Measurements from ENCODE around the gene COG2. TPM values are rescaled to one million over a fixed set of nuclear protein-coding genes. Genes with fewer than 3 reads are reported as not detected.

Gene COG2, protein sequence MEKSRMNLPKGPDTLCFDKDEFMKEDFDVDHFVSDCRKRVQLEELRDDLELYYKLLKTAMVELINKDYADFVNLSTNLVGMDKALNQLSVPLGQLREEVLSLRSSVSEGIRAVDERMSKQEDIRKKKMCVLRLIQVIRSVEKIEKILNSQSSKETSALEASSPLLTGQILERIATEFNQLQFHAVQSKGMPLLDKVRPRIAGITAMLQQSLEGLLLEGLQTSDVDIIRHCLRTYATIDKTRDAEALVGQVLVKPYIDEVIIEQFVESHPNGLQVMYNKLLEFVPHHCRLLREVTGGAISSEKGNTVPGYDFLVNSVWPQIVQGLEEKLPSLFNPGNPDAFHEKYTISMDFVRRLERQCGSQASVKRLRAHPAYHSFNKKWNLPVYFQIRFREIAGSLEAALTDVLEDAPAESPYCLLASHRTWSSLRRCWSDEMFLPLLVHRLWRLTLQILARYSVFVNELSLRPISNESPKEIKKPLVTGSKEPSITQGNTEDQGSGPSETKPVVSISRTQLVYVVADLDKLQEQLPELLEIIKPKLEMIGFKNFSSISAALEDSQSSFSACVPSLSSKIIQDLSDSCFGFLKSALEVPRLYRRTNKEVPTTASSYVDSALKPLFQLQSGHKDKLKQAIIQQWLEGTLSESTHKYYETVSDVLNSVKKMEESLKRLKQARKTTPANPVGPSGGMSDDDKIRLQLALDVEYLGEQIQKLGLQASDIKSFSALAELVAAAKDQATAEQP
- 10 to 100 TPM; 23.5 to 33.6 (median 26.0) TPM for total RNA-seq

- H3K27ac ChIP-seq, result peak within 1 kb of the TSS; percentile 37 to 86 (median 84)
Measured at GRCh38 chr1:230642263-230642959, at the start of gene COG2. Gene COG2 (plus strand): TSS chr1:230642481. CDS start chr1:230642607, 126 bp downstream.

DNA sequence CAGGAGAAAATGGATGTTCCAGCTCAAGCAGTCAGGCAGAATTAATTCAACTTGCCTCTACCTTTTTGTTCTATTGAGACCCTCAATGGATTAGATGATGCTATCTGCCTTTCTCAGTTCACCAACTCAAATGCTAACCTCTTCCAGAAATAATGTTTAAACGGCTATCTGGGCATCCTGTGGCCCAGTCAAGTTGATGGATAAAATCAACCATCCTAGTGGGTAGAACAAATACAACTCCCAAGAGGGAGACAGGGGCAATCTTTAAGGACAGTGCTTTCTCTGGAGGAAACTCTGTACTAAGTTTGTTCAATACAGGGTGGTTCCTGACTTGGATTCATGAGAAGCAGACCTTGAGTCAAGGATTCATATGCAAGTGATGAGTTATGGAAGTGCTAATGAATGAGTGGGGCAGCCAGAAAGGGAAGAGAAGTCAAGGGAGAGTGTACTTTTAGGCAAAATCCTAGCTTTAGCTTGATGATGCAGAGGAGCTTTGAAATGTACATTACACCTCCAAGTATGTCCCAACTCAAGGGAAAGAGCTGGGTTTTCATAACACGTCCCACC lies 49.4 kb upstream of the COG2 start:
- 43 to 78% methylated on average over 2 of the region's 2 CpGs for WGBS, 2 donors (ENCODE audit: low coverage in 1 of 2)
- Histone ChIP-seq H3K27me3 (peaks cover 15% of the 10 kb centered on the region), H3K4me3 (no peak overlapping the region), H3K36me3 (no peaks in the 10 kb centered on the region), H3K27ac (no peak overlapping the region), H3K9me3 (peaks cover 0 to under 1% (median 0%) of the 10 kb centered on the region in 3 donors), H3K4me1 (no peaks in the 10 kb centered on the region)
- ATAC-seq, result no peak
- TF ChIP-seq POLR2A (IDR thresholded peaks at IDR 0.05) (no peak), EP300 (IDR thresholded peaks at IDR 0.05) (no peak), POLR2AphosphoS5 (IDR thresholded peaks at IDR 0.05) (no peak)
- TF ChIP-seq, protein P1, sequence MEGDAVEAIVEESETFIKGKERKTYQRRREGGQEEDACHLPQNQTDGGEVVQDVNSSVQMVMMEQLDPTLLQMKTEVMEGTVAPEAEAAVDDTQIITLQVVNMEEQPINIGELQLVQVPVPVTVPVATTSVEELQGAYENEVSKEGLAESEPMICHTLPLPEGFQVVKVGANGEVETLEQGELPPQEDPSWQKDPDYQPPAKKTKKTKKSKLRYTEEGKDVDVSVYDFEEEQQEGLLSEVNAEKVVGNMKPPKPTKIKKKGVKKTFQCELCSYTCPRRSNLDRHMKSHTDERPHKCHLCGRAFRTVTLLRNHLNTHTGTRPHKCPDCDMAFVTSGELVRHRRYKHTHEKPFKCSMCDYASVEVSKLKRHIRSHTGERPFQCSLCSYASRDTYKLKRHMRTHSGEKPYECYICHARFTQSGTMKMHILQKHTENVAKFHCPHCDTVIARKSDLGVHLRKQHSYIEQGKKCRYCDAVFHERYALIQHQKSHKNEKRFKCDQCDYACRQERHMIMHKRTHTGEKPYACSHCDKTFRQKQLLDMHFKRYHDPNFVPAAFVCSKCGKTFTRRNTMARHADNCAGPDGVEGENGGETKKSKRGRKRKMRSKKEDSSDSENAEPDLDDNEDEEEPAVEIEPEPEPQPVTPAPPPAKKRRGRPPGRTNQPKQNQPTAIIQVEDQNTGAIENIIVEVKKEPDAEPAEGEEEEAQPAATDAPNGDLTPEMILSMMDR (IDR thresholded peaks at IDR 0.05), result no peak

More at GRCh38 chr1:230642263-230642959, at the start of gene COG2:
- Histone ChIP-seq H3K4me1 (peaks cover 6 to 31% (median 9%) of the 10 kb centered on the region in 3 donors), H3K27me3 (peaks cover 20% of the 10 kb centered on the region), H3K36me3 (peaks cover 0 to 11% of the 10 kb centered on the region in 2 donors), H3K4me3 (peak within 1 kb of the TSS; percentile 65 to 71), H3K9me3 (no peaks in the 10 kb centered on the region)
- 0% methylated on average over 1 to 4 of the region's 62 CpGs for WGBS, 2 donors (ENCODE audit: low coverage in 1 of 2)
- ATAC-seq, result peak; percentile 99
- no peak for TF ChIP-seq EP300 (IDR thresholded peaks at IDR 0.05)
- TF ChIP-seq POLR2A (IDR thresholded peaks at IDR 0.05), result peak; percentile 66 to 67
- peak; percentile 82 for TF ChIP-seq POLR2AphosphoS5 (IDR thresholded peaks at IDR 0.05)
- TF ChIP-seq, protein P1 (IDR thresholded peaks at IDR 0.05), result peak; percentile 98 to 100 (median 98)

DNA sequence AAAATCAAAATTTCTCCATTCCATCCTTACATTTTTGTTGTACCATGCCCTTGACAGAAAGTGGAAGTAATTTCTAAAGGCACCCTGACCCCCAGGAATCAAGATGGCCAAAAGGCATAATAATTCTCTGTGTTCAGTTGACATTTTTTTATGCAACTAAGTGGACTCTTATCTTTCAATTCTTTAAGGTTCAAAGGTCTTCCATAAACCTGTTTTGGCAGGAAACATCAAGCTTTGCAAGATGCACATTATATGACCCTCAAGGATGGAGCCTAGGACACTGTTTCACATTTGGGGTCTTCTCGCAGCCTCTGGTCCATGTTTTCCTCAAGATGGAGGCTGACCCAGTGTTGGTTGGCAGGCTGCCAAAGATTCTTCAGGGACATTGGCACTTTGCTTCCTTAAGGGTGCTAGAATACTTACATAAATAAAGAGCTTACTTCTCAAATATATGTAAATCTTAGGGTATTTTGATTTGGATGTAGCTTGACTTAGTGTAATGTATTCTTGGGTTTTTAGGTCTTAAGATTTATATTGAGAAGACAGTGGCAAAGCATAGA lies 48.0 kb upstream of the COG2 start:
- no peak for ATAC-seq
- 91 to 100% methylated on average over 1 of the region's 1 CpG for WGBS, 2 donors (ENCODE audit: low coverage in 1 of 2)

GRCh38 chr1:230595181-230595580 lies 47.1 kb upstream of the COG2 start:
- 70 to 82% methylated on average over 2 of the region's 2 CpGs for WGBS, 2 donors (ENCODE audit: low coverage in 1 of 2)
- H3K36me3 ChIP-seq, result no peaks in the 10 kb centered on the region
- ATAC-seq, result no peak
- H3K4me3 ChIP-seq, result no peak overlapping the region
- no peaks in the 10 kb centered on the region for H3K4me1 ChIP-seq
- no peak overlapping the region for H3K27ac ChIP-seq
- peaks cover 0 to 22% (median 0%) of the 10 kb centered on the region in 3 donors for H3K9me3 ChIP-seq
- H3K27me3 ChIP-seq, result peaks cover 15% of the 10 kb centered on the region
- TF ChIP-seq POLR2AphosphoS5 (IDR thresholded peaks at IDR 0.05), result no peak
- TF ChIP-seq EP300 (IDR thresholded peaks at IDR 0.05), result no peak
- TF ChIP-seq, protein P1 (IDR thresholded peaks at IDR 0.05), result no peak

More for the DNA sequence above, 48.0 kb upstream of the COG2 start:
- TF ChIP-seq POLR2AphosphoS5 (IDR thresholded peaks at IDR 0.05) (no peak), EP300 (IDR thresholded peaks at IDR 0.05) (no peak), POLR2A (IDR thresholded peaks at IDR 0.05) (no peak)
- TF ChIP-seq, protein P1 (IDR thresholded peaks at IDR 0.05), result no peak
- no peaks in the 10 kb centered on the region for H3K36me3 ChIP-seq
- no peaks in the 10 kb centered on the region for H3K4me1 ChIP-seq
- peaks cover 15% of the 10 kb centered on the region for H3K27me3 ChIP-seq
- peaks cover 0 to 14% (median 0%) of the 10 kb centered on the region in 3 donors for H3K9me3 ChIP-seq
- no peak overlapping the region for H3K4me3 ChIP-seq
- H3K27ac ChIP-seq, result no peak overlapping the region
